Fibroblast of skin of left quadriceps (primary cell): ENCODE results near the gene IRGC.

ENCODE experiments used
- DNase-seq, 2 experiments: peaks; one replicate each; pipeline ENCODE4 v3.0.0-alpha.2; 2013; ENCODE audit warnings: low read depth in 2 of 2

Gene IRGC

DNA sequence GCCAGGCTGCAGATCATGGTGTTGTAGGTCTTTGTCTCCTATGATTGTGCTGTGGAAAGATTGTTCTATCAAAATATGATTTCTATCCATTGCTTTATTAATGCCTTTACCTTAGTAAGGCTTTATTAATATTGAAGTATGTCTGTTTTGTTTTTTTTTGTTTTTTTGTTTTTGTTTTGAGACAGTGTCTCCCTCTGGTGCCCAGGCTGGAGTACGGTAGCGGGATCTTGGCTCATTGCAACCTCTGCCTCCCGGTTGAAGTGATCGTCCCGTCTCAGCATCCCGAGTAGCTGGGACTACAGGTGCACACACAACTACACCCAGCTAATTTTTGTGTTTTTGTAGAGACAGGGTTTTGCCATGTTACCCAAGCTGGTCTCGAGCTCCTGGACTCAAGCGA, 7.7 kb downstream of the IRGC start:
- DNase-seq, result no peak

DNA sequence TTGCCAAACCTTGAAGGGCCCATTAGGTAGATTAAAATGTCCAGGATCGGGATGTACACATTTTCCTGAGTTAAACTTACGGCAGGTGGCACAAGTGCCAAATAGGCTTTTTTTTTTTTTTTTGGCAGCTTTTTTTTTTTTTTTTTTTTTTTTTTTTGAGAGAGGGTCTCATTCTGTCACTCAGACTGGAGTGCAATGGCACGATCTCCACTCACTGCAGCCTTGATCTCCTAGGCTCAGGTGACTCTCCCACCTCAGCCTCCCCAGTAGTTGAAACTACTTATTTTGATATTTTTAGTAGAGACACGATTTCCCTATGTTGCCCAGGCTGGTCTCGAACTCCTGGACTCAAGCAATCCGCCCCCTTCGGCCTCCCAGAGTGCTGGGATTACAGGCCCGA, 9.0 kb downstream of the IRGC start:
- no peak for DNase-seq

DNA sequence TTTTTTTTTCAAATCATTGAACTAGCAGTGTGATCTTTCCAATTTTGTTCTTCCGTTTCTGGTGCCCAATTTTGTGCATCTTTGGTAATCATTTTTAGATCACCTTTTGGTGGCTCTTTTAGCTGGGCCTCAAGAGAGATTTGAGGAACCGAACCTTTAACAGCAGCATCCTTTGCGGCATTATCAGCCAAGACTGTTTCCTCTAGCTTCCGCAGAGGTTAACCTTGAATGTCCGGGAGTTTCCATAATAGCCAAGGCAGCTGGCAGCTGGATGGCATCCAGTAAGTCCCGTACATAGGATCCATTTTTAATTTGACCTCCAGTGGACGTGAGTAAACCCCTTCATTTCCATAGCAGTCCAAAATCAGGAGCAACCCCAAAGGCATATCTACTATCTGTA, 9.6 kb downstream of the IRGC start:
- DNase-seq, result no peak

DNA sequence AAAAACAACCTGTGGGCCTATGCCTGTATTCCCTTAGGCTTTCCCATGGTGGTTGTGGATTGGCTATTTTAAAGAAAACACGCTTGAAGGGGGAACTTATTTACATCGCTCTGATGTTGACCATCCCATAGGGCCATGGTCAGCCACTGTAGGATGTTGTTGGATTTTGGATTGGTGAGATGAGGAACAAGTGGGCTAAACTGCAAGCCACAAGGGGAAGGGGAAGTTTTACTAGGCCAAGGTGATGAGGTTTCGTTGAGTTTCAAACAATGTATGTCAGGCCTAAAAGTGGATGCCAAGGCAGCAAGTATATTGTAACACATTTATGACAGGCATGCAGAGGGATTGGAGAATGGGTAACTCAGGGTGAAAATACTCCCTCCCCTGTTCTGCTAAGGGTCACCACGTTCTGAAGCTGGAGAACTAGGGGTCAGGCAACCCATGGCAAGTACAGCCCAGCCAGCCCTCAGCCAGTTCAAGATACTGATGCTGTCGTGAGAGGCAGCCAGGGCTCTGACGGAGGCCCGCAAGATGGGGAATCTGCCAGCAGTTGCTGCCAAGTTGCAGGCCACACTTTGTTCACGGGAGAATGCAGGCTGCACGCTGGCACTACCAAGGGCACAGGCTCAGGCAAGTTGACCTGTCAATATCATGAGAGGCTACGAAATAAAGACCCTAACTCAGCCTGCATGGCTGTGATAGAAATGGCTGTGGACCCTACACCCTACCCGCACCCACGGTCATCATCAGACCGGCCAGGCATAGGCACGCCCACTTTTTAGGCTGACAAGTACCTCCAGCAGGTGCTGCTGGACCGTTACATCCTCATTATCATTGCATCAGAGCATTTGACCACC, 11.1 kb downstream of the IRGC start:
- no peak for DNase-seq

DNA sequence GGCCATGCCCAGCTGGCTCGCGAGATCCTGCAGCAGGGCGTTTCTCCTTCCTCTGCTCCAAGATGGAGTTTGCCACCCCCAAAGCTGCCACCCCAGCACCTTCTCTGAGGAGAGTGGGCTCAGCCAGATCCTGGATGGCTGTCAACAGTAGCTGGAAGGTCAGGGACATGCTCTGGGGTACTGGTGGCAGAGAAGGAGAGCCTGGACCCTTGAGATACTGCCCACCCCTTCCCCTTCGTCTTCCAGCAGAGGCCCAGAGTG, 11.6 kb downstream of the IRGC start:
- no peak for DNase-seq

DNA sequence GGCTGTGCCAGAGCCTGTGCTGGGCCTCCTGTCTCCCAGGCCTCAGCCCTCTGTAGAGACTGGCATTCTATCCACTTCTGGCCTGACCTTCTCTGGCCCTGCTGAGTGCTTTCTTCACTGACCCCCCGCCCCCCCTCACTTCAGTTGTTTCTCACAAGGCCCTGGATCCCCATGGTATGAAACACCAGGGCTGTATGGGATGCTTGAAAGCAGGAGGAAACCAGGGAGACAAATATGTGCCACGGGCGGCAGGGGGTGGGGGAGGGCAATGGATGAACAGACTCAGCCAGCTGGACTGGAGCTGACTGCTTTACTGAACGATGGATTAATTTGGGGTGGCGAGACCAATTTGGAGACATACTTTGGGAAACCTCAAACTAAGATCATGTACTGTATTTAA, 14.0 kb downstream of the IRGC start:
- DNase-seq, result no peak

DNA sequence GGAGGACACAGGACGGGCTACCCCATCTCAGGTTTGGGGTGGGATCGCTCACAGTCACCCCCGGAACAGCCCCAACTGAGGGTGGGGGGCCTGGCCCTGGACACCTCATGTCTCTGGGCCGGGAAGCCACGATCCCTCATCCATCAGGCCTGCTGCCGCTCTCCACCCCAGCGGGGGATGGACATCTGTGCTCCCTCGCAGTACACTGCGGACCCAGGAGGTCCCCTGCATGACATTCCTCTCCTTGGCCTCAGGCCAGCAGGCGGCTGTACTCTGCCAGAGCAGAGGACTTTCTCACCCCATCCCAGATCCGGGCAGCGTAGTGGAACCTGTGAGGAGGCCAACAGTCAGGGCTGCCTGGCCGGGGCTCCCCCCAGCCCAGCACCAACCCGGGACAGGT, 15.5 kb downstream of the IRGC start:
- DNase-seq, result no peak

DNA sequence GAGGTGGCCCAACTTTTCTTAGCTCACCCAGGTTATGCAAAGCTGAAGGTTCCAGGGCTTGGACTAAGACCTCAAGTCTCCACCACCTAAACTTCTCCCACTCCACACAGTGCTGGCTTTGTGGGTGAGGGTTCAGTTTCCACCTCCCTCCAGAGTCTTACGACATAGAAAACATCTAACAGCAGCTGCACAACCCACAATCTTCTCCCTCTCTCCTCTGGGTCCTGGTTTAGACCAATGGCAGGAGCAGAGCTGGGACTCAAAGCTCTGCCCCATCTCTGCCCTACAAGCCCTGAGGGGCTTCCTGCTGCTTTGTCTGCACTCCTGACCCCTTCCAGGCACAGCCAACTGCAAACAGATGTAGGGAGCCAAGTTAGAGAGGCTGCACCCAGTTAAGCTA, 16.0 kb downstream of the IRGC start:
- no peak for DNase-seq

DNA sequence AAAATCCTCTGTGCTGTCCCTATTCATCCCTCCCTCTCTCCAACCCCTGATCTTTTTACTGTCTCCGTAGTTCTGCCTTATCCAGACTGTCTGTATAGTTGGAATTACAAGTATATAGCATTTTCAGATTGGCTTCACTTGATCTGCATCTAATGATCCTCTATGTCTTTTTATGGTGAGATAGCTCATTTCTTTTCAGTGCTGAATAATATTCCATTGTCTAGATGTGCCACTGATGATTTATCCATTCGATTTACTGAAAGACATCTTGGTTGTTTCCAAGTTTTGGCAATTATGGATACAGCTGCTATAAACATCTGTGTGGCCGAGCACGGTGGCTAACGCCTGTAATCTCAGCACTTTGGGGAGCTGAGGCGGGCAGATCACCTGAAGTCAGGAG, 19.1 kb downstream of the IRGC start:
- DNase-seq, result no peak

DNA sequence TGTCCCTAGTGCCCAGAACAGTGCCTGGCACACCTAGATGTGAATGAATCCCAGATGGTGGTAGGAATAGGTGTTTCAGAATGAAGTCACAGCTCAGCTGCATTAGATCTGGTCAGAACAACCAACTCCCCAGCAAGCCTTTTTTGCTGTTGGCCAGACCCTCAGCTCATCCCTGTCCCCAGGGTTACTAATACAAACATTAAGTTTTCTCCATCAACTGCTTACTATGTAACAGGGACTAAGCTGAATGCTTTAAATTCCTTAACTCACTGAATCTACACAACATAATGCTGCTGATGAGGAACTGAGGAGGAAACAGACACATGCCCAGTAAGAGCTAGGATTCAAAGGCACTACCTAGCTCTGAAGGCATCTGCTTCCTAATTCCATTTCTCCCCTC, 20.1 kb downstream of the IRGC start:
- DNase-seq, result no peak

DNA sequence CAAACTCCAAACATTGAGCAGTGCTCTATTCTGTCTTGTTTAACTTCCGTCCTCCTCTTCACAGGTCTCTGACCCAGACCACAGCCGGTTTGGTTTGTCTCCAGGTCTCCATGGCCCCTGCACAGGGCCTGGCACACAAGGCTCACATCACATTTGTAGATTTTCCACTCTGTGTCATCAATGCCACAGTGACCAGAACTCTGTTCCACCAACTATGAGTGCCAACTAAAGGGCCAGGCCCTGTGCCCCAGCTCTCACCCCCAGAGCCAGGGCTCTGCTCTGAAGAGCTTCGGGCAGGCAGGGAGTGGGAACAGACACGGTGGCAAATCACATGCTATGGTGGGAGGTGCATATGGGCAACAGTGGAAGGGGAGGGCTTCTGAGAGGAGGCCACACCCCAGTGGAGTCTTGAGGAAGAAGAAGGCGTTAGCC, 22.9 kb downstream of the IRGC start:
- no peak for DNase-seq

DNA sequence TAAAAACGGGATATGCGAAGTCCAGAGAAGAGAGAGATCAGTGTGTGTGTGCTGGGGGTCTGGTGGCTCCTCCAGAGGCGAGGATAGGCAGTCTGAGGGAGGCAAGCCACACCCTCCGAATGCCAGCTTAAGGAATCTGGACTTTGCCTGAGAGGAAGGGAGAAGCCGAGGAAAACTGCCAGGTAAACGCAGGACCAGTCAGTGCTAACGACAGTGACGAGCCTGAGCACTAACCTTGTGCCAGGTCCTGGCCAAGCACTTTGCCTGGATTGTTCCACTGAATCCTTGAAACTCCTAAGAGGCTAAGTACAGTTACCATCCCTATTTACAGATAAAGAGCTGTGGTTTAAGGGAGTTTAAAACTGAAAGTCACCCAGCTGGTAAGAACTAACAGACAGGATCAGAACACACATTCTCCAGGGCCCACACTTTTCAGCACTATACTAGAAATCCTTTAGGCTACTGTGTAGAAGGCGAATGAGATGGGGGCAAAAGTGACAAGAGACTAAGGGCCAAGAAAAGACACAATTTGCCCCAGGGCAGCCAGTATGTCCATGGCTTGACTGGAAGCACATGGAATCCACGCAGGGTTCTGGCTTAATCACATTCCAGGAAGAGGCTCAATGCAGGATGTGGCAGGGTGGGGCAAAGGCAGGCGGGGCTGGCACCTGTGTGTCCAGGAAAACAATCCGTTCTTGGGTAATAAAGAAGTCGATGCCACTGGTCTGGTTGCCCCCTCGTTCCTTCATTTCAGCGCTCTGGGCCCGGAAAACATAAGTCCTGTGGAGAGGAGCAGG, 23.8 kb downstream of the IRGC start:
- no peak for DNase-seq

DNA sequence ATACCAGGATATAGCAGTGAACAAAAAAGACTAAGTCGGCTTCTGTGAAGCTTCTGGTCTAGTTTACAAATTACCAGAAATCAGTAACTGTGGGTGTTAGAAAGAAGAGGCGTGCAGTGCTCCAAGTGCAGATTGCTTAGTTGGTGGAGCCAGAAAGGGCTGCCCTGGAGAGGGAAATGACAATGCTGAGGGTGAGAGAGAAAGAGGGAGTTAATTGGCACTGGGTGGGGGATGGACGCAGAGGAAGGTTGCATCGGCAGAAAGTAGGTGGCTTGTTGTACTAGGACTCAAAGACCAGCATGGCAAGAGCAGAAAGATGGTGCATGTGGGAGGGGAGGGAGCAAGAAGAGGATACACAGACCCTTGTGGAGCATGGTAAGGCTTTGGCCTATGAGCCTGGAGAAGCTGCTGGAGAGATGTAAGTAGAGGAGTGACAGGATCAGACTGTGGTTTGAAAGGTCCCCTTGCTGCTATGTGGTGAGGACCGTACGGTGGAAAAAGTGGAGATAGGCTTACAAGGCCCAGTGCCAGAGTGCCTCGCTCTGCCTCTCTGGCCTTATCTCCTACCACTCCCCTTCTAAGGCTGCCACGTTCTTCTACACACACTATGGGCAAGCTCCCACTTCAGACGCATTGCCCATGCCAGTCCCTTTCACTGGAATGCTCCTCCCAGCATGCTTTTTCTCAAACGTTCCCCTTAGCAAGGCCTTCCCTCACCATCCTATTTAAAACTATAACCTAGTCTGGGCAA, 25.4 kb downstream of the IRGC start:
- DNase-seq, result no peak

DNA sequence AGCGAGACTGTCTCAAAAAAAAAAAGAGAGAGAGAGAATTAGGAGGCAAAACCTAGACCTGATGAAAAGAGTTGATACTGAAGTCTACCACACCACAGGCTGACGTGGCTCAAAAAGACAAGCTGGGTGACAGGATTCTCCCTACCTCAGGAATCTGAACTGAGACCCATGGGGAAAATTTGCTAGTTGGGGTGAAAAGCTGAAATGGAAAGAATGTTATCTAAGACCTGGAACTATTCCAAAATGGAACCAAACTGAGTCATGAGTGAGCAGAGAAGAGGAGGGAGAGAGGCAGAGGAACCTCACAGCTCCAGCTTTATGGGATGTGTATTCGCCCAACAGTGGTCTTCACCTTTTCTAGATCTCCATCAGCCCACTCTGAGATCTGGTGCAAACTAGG, 27.2 kb downstream of the IRGC start:
- DNase-seq, result peak in 1 of 2 experiments; percentile 50

DNA sequence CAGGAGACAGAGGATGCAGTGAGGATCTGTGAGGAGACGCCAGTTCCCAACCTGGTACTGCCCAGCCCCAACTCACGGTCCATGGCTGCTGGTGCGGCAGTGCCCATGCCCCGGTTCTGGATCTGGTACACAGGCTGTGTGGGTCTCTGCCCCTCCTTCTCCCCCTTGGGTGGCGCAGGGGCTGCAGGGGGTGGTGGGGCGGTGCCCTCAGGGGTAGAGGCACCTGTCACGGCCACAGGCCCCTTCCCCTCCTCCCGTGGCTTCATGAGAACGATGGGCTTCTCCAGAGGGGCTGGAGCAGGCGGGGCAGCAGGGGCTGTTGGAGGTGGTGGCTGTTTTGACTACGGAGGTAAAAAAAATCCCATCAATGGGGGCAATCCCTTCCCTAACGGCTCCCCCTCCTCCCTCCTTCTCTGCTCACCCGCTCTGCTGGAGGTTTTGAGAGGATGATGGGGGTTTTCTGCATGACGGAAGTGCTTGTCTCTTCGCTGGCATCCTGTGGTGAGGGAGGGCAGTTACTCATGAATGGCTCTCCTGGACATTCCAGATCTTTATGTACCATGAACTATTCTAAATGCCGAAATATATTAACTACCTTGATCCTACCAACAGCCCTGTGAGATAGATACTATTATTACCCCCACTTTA, 31.8 kb downstream of the IRGC start:
- DNase-seq, result no peak

DNA sequence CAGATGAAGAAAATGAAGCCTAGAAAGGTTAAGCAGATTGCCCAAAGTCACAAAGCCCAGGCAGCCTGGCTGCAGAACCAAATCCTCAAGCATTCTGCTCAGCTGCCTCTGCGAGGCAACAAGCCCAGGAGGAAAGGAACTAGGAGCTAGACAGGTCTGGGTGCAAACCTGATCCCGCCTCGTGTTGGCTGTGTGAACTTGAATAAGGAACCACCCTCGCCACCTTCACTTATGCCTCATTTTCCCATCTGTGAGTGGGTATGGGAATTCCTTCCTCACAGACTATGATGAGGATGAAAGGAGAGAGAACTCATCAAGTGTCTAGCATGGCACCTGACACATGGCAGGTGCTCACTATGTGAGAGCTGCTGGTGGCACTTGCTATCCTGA, 32.3 kb downstream of the IRGC start:
- DNase-seq, result no peak

DNA sequence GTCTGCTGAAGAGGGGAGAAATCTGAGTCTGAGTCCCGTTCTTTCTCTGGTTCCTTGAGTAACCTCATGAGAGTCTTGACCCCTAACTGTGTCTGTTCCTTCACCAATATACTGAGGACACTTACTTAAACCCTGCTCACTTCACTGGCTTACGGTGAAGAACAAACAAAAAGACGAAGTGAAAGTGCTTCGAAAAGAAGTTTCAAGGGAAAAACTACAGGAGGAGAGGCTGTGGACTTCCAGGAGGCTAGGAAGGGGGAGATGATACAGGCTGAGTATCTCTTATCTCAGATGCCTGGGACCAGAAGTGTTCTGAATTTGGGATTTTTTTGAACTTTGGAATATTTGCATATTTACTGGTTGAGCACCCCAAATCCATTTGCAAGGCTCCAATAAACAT, 32.8 kb downstream of the IRGC start:
- no peak for DNase-seq

DNA sequence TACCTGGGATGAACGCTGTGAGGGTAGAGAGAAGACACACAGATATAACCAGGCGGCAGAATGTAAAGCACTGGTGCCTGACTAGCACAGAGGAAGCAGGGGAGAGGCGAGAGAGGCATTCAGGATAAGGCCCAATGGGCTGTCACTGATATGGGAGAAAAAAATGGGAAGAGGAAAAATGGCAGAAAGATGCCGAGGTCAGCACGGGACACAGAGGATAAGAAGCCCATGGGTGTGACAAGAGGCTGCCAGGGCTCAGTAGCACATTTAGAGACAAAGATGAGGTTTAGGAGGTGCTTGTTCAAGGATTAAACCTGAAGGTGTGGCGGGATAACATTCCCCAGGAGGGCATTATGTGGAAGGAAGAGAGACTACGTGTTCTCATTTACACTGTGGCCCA, 33.3 kb downstream of the IRGC start:
- no peak for DNase-seq

DNA sequence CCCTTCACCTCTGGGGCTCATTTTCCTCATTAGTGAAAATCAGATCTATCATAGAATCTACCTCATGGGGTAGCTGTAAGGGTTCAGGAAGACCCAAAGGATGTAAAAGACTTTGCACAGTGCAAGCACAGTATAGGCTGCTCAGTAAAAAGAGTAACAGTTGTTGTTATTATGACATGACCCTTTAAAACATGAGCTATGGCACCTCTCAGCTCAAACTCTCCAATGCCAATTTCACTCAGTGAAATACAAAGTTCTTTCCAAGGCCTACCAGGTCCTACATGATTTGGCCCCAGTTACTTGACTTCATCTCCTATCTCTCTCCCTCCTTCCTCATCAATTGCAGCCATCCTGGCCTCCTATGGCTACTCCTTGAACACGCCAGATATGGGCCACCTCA, 34.0 kb downstream of the IRGC start:
- no peak for DNase-seq

DNA sequence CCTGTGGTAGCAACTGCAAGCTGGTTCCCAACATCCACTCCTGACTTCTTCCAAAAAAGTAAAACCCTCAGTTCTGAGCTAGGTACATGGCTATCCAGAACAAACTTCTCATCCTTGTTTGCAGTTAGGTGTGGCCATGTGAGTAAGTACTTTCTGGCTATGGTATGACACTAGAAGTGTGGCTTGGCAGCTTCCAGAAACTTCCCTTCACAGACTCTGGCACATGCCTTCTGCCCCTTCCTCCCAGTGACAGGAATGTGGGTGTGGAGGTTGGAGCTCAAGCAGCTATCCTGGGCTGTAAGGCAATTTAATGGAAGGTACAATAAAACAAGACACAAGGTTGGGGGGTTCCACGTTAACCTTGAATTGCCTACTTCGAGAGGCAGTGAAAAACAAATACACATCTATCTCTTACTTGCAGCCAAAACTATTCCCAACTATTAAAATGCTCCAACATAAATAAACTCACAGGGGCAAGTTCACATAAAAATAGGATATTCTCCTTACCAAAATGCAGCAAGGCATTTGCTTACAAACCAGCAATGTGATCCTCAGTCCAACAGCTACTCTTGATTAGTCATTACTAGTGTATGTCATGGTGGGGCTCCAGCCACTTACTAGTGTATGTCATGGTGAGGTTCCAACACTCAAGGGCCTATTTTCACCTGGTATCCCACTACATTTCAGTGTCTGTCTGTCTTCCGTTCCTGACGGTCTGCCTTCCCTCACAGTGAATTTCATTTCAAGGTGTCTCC, 35.8 kb downstream of the IRGC start:
- DNase-seq, result no peak

DNA sequence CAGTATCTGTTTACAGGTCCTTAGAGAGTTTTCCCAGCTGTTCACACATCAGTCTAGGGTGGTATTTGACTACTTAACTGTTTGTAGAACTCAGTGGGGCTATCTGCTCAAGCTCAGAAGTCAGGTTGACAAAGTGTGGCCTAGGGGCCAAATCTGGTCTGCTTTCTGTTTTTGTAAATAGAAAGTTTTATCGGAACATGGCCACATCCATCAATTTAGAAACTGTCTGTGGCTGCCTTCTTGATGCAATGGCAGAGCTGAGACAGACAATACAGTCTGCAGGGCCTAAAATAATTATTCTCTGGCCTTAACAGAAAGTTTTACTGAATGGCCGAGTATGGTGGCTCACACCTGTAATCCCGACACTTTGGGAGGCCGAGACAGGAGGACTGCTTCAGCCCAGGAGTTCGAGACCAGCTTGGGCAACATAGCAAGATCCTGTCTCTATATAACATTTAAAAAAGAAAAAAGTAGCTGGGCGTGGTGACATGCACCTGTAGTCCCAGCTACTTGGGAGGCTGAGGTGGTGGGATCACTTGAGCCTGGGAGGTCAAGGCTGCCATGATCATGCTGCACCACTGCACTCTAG, 36.5 kb downstream of the IRGC start:
- no peak for DNase-seq

DNA sequence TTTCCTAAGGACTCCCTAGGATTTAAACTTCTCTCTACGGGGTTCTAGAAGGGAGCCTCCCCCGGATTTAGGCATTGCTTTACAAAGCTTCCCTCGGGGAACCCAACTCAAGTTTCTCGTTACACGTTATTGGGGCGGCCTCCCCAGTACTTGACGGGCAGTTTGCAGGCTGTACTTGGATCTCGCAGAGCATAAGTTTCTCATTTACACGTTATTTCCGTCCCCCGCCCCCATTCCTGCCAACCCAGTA, 38.3 kb downstream of the IRGC start:
- DNase-seq, result no peak
